NCI-H345 treated with DMSO at 0.1 percent for 48 hours (cell line): ENCODE data around the gene CREBBP.

Experiments
- DNase-seq: peaks from one replicate; lab custom pipeline; 2025; ENCODE audit not compliant: unreplicated experiment; lab: John Stamatoyannopoulos, UW

The CREBBP gene

GRCh38 chr16:3737181-3737580 is 143.3 kb downstream of the CREBBP start:
- DNase-seq, result no peak

- no peak for DNase-seq
Observed at GRCh38 chr16:3736116-3736515, 144.4 kb downstream of the CREBBP start.

- no peak for DNase-seq
Observed at GRCh38 chr16:3735541-3735940, 145.0 kb downstream of the CREBBP start.

- no peak for DNase-seq
Observed at GRCh38 chr16:3734758-3735221, 145.7 kb downstream of the CREBBP start.

GRCh38 chr16:3734084-3734757 is 146.3 kb downstream of the CREBBP start:
- DNase-seq, result no peak

- DNase-seq, result no peak
Observed at GRCh38 chr16:3732171-3732570, 148.3 kb downstream of the CREBBP start.

GRCh38 chr16:3731126-3731935 is 149.2 kb downstream of the CREBBP start:
- no peak for DNase-seq

- DNase-seq, result no peak
Observed at GRCh38 chr16:3730161-3731125, 150.1 kb downstream of the CREBBP start.

- no peak for DNase-seq
Observed at GRCh38 chr16:3729161-3730112, 151.1 kb downstream of the CREBBP start.

- no peak for DNase-seq
Observed at GRCh38 chr16:3728424-3729160, 151.9 kb downstream of the CREBBP start.

- DNase-seq, result no peak
Observed at GRCh38 chr16:3727806-3728381, 152.6 kb downstream of the CREBBP start.

- DNase-seq, result no peak
Observed at GRCh38 chr16:3726021-3726687, 154.4 kb downstream of the CREBBP start.

GRCh38 chr16:3725276-3725675 is 155.2 kb downstream of the CREBBP start:
- no peak for DNase-seq

GRCh38 chr16:3722508-3722907 is 158.0 kb downstream of the CREBBP start:
- no peak for DNase-seq

- DNase-seq, result no peak
Observed at GRCh38 chr16:3720418-3720817, 160.1 kb downstream of the CREBBP start.

GRCh38 chr16:3718628-3719027 is 161.9 kb downstream of the CREBBP start:
- DNase-seq, result no peak

- no peak for DNase-seq
Observed at GRCh38 chr16:3718019-3718391, 162.5 kb downstream of the CREBBP start.

GRCh38 chr16:3717235-3718018 is 163.1 kb downstream of the CREBBP start, which contains the start of gene TRAP1:
Gene TRAP1, minus strand, starts transcription at chr16:3717524. Its CDS starts 16 bp downstream, at chr16:3717508.
- DNase-seq, result peak; percentile 48
